Hepatocyte (in vitro differentiated cells): ENCODE measurements around the gene IMMP2L.

ENCODE experiments used
- CTCF ChIP-seq: fragments of 200-600 bp; sonication (generic); IDR thresholded peaks from 2 replicates; pipeline ENCODE4 v1.5.1; 2016; ENCODE audit warnings: antibody characterized with exemption, mild to moderate bottlenecking; ENCODE audit not compliant: poor library complexity
- EZH2 ChIP-seq: fragments of 200-600 bp; sonication (generic); IDR thresholded peaks from 2 replicates; pipeline ENCODE4 v1.6.1; 2016; ENCODE audit warnings: antibody characterized with exemption, mild to moderate bottlenecking, borderline replicate concordance
- EZH2phosphoT487 ChIP-seq: fragments of 200-600 bp; sonication (generic); IDR thresholded peaks from one replicate; pipeline ENCODE4 v1.6.1; 2018; ENCODE audit warnings: antibody characterized with exemption, mild to moderate bottlenecking, low read depth, moderate library complexity; ENCODE audit not compliant: unreplicated experiment, severe bottlenecking

GRCh38 chr7:110929480-110930249 is 632.6 kb downstream of the IMMP2L start:
- TF ChIP-seq CTCF: no peak
- TF ChIP-seq EZH2phosphoT487: no peak
- TF ChIP-seq EZH2: no peak
